Colonic mucosa (tissue), 4 donors: Measurements from ENCODE around the gene RAPGEF4. TPM values are rescaled to one million over a fixed set of nuclear protein-coding genes. Genes with fewer than 3 reads are reported as not detected.

Source experiments
- DNase-seq: peaks from one replicate; pipeline ENCODE4 v3.0.0-alpha.2; 2020
- H3K27ac ChIP-seq: fragments of 200-600 bp; one replicate; pipeline ENCODE4 v1.8.0; 2021
- H3K27me3 ChIP-seq: fragments of 200-600 bp; one replicate; pipeline ENCODE4 v1.8.0; 2021
- H3K36me3 ChIP-seq: fragments of 200-600 bp; one replicate; pipeline ENCODE4 v1.8.0; 2021
- H3K4me1 ChIP-seq: fragments of 200-600 bp; one replicate; pipeline ENCODE4 v1.8.0; 2021; ENCODE audit warnings: mild to moderate bottlenecking
- H3K4me3 ChIP-seq: fragments of 200-600 bp; one replicate; pipeline ENCODE4 v1.8.0; 2021
- H3K9ac ChIP-seq, 2 donors: one replicate each; pipeline ENCODE4 v1.7.0; 2013; ENCODE audit warnings: control low read depth in 2 of 2, low read depth in 2 of 2, low read length in 2 of 2
- H3K9me3 ChIP-seq: fragments of 200-600 bp; one replicate; pipeline ENCODE4 v1.8.0; 2021
- intact Hi-C: fragments of 100-400 bp; cut with DNase I; formaldehyde crosslinking; loops from one replicate; pipeline ENCODE4 v1.14.1; 2022
- total RNA-seq, 2 donors: library from RNA; stranded (reverse); fragmentation: NEBNext Ultra II Directional in 1 of 2; extraction: Animal tissue kit (Norgen Biotek cat#: 25700) in 1 of 2; gene quantifications; one replicate each; pipeline ENCODE4 v1.2.1, GENCODE V29; 2021
- TF ChIP-seq, protein P1 (sequence below): fragments of 200-600 bp; IDR thresholded peaks from one replicate; pipeline ENCODE4 v1.8.0; 2022; ENCODE audit warnings: antibody characterized with exemption, mild to moderate bottlenecking
- donor health status: healthy.
- donor health status: DM: no; HTN: no; CAD: no.
- donor health status: DM: no; HTN: no; CAD: no.

Gene RAPGEF4
- total RNA-seq, 2 donors from 2014 or later: 1.3 to 1.5 TPM

DNA sequence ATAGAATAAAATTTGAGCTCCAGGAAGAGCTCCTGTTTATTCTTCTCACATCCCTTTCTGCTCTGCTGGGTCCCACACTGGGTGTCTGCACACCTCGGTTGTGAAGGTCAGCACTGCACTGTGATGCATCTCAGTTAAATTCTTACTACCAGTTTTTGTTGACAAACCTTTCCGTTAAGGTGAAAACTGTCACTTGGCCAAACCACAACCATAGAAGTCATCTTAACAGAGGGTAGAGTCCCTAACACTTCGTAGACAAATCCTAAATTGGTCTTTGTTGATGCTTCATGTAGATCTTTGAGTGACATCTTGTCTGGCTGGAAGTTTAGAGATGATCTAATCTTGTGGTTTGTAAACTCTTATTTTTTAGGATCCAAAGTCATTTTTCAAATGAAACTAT is 172.6 kb downstream of the RAPGEF4 start:
- intact Hi-C loops: no loop called here
- H3K9me3 ChIP-seq: no peaks in the 10 kb centered on the region
- TF ChIP-seq, protein P1, sequence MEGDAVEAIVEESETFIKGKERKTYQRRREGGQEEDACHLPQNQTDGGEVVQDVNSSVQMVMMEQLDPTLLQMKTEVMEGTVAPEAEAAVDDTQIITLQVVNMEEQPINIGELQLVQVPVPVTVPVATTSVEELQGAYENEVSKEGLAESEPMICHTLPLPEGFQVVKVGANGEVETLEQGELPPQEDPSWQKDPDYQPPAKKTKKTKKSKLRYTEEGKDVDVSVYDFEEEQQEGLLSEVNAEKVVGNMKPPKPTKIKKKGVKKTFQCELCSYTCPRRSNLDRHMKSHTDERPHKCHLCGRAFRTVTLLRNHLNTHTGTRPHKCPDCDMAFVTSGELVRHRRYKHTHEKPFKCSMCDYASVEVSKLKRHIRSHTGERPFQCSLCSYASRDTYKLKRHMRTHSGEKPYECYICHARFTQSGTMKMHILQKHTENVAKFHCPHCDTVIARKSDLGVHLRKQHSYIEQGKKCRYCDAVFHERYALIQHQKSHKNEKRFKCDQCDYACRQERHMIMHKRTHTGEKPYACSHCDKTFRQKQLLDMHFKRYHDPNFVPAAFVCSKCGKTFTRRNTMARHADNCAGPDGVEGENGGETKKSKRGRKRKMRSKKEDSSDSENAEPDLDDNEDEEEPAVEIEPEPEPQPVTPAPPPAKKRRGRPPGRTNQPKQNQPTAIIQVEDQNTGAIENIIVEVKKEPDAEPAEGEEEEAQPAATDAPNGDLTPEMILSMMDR: no peak

DNA sequence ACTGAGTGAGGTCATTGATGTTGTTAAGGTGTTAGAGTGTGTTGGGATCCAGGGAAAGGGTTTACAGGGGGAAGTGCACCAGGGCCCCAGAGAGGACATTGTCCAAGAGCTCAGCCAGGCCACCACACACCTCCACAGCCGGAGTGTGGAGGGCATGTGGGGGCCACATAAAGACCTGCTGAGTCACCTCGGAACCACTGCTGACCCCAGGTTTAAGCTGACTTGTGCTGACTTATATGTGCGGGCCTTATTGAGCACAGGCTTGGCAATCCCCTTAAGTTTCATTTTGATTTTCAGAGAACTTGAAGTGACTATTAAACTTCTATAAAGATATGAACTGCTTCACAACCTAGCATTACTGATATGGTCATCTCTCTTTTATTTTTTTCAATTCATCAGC is 173.8 kb downstream of the RAPGEF4 start:
- H3K27ac ChIP-seq: no peak overlapping the region
- H3K36me3 ChIP-seq: no peaks in the 10 kb centered on the region
- H3K9me3 ChIP-seq: no peaks in the 10 kb centered on the region
- H3K27me3 ChIP-seq: no peaks in the 10 kb centered on the region
- H3K4me3 ChIP-seq: no peak overlapping the region
- no peak overlapping the region for H3K9ac ChIP-seq
- TF ChIP-seq, protein P1: no peak
- intact Hi-C loops: no loop called here
- DNase-seq: no peak
- no peaks in the 10 kb centered on the region for H3K4me1 ChIP-seq

More for the DNA sequence above, 172.6 kb downstream of the RAPGEF4 start:
- Histone ChIP-seq H3K27ac (no peak overlapping the region), H3K4me3 (no peak overlapping the region), H3K27me3 (no peaks in the 10 kb centered on the region), H3K4me1 (no peaks in the 10 kb centered on the region), H3K9ac (no peak overlapping the region), H3K36me3 (no peaks in the 10 kb centered on the region)
- DNase-seq: no peak

DNA sequence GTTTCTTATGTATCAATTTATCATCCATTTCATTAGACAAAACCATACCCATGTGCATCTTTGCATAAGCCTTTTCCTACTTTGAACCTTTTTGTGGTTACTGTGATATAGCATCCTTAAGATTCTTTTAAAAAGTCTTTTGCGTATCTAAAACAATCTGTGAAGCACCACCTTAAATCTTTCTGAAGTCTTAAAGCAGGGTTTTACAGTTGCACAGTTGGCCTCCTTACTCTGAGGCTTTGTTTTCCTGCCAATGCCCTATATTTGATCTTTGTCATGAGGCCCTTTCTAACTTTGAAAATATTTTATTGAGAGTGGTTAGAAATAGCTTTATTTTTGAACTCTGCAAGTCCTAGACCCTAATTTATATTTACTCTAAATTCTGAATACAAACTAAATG is 176.6 kb downstream of the RAPGEF4 start:
- Histone ChIP-seq H3K9me3 (no peaks in the 10 kb centered on the region), H3K4me1 (no peaks in the 10 kb centered on the region), H3K9ac (no peak overlapping the region), H3K27me3 (no peaks in the 10 kb centered on the region), H3K27ac (no peak overlapping the region), H3K36me3 (no peaks in the 10 kb centered on the region), H3K4me3 (no peak overlapping the region)
- TF ChIP-seq, protein P1: no peak
- intact Hi-C loops: no loop called here
- no peak for DNase-seq

DNA sequence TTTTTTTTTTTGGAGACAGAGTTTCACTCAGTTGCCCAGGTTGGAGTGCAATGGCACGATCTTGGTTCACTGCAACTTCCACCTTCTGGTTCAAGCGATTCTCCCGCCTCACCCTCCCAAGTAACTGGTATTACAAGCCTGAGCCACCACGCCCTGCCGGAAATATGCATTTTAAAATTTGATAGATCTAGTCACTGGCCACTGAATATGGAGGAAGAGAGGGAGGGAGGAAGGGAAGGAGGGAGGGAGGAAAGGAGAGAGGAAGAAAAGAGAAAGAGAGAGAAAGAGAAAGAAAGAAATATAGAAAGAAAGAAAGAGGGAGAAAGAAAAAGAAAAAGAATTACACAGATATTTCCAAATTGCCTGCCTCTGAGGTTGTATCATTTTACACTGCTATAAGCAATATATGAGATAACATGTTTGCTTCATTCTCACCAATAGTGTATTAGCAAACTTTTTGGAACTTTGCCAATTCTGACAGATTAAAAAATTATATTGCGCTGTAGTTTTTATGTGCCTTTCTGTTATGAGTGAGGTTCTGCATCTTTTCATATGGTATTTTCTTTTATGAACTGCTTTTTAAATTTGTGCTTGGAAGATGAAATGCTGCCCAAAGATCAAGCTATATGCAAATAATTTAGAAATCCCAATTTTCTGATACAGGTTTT is 178.8 kb downstream of the RAPGEF4 start:
- TF ChIP-seq, protein P1: no peak
- intact Hi-C loops: no loop called here
- DNase-seq: no peak
- H3K36me3 ChIP-seq: no peaks in the 10 kb centered on the region
- H3K4me3 ChIP-seq: no peak overlapping the region
- H3K4me1 ChIP-seq: no peaks in the 10 kb centered on the region
- no peaks in the 10 kb centered on the region for H3K9me3 ChIP-seq
- H3K27ac ChIP-seq: no peak overlapping the region
- H3K27me3 ChIP-seq: no peaks in the 10 kb centered on the region
- H3K9ac ChIP-seq: no peak overlapping the region

DNA sequence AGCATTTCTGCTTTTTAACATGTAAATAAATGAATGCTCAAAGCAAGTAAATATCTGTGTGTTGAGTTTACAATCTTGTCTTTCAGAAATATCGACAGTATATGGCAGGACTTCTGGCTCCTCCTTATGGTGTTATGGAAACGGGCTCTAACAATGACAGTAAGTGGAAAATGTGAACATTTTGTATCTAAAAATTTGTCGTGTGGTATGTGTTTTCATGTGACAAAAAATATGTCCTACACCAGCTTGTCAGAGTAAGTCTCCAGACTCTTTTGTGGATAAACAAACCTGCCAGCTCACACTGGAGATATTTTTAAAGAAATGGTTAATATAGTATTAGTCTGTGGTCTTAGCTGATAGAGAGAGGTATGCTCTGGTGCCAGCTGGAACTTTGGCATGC is 182.1 kb downstream of the RAPGEF4 start:
- H3K9ac ChIP-seq: no peak overlapping the region
- no peaks in the 10 kb centered on the region for H3K9me3 ChIP-seq
- no peaks in the 10 kb centered on the region for H3K27me3 ChIP-seq
- no peaks in the 10 kb centered on the region for H3K36me3 ChIP-seq
- TF ChIP-seq, protein P1: no peak
- DNase-seq: no peak
- H3K27ac ChIP-seq: no peak overlapping the region
- intact Hi-C loops: no loop called here
- no peaks in the 10 kb centered on the region for H3K4me1 ChIP-seq
- no peak overlapping the region for H3K4me3 ChIP-seq
